Breast epithelium (tissue), 4 donors: ENCODE data around the gene XPNPEP1. TPM values are rescaled to one million over a fixed set of nuclear protein-coding genes. Genes with fewer than 3 reads are reported as not detected.
"Not testable (repeated sequence)": the region's sequence is repeated elsewhere in the genome, so short reads cannot be mapped to it uniquely, and the experiment has no call there.

ENCODE experiments used
- DNase-seq, 2 donors: peaks; one replicate each; pipeline ENCODE4 v3.0.0-alpha.2; 2019; ENCODE audit warnings: low spot score in 2 of 2
- H3K27ac ChIP-seq, 2 donors: fragments of 200-600 bp; sonication (generic) in 1 of 2; one replicate each; pipeline ENCODE4 v1.5.1; 2016 to 2019; ENCODE audit warnings: mild to moderate bottlenecking in 1 of 2
- H3K27me3 ChIP-seq, 2 donors: fragments of 200-600 bp; sonication (generic) in 1 of 2; one replicate each; pipeline versions ENCODE4 v1.5.1 to v1.6.0; 2017 to 2019; ENCODE audit warnings: control low read depth in 1 of 2, mild to moderate bottlenecking in 1 of 2
- H3K36me3 ChIP-seq: fragments of 200-600 bp; one replicate; pipeline ENCODE4 v1.5.1; 2019
- H3K4me1 ChIP-seq, 2 donors: fragments of 200-600 bp; sonication (generic); one replicate each; pipeline ENCODE4 v1.5.1; 2016 to 2019; ENCODE audit warnings: control low read depth in 1 of 2
- H3K4me3 ChIP-seq, 3 donors: fragments of 200-600 bp; sonication (generic); 1 replicate in 2 of 3; 2 replicates in 1 of 3; pipeline ENCODE4 v1.5.1; 2016 to 2019; ENCODE audit warnings: mild to moderate bottlenecking in 3 of 3, moderate library complexity in 2 of 3
- H3K9me3 ChIP-seq, 2 donors: fragments of 200-600 bp; sonication (generic) in 1 of 2; one replicate each; pipeline ENCODE4 v1.5.1; 2016 to 2019; ENCODE audit warnings: control low read depth in 1 of 2
- POLR2A ChIP-seq: fragments of 450-650 bp; IDR thresholded peaks from one replicate; pipeline ENCODE4 v1.6.1; 2016; ENCODE audit warnings: antibody characterized with exemption, mild to moderate bottlenecking, moderate library complexity
- POLR2AphosphoS5 ChIP-seq, 3 donors: sonication (generic); formaldehyde crosslinking; IDR thresholded peaks; one replicate each; pipeline ENCODE4 v1.6.1; 2017; ENCODE audit warnings: antibody characterized with exemption in 3 of 3
- intact Hi-C: fragments of 100-400 bp; cut with DNase I; formaldehyde crosslinking; loops from one replicate; pipeline ENCODE4 v1.15.1; 2023; ENCODE audit warnings: low total_unique reads
- total RNA-seq, 3 donors: library from RNA; depleted of rRNA; stranded (reverse); fragments of >200 nt; gene quantifications; one replicate each; pipeline ENCODE4 v1.1.0, GENCODE V29; 2016
- TF ChIP-seq, protein P1 (sequence below), 3 donors: fragments of 450-650 bp; IDR thresholded peaks; one replicate each; pipeline ENCODE4 v1.5.1; 2016 to 2017; ENCODE audit warnings: antibody characterized with exemption in 3 of 3, mild to moderate bottlenecking in 3 of 3, moderate library complexity in 3 of 3

Gene XPNPEP1
- total RNA-seq, 3 donors from 2014 or later: 61.1 to 89.5 (median 89.0) TPM

DNA sequence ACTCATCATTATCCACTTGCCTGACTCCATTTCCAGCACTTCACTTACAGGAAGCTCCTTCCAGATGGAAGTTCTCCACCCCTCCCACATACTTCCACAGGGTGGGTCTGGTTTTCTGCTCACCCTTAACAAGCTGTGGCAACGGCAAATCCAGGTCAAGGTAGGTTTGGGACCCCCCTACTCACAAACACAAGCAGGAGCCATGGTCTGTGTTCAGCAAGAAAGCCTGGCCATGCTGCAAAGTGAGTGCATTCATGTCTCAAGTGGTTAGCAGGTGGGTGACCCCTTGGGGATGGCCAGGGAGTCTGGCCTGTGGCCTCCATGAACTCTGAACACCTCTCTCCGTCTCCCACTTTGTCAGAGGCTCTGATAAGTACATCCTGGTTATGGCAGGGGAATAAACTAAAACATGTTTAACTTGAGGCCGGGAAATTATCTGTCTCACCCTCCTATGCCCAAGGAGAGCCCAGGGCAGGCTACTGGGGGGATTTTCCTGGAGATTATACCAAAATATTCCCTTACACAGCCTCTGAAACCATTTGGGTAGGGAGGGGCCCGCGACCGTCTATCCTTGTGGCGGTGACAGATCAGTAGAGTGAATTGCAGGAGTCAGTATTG is 844 bp downstream of the XPNPEP1 start:
- no peaks in the 10 kb centered on the region for H3K27me3 ChIP-seq
- no peak for DNase-seq
- intact Hi-C loops: no loop called here
- H3K4me3 ChIP-seq: peak overlapping the region; percentile 88 to 89 (median 89)
- H3K27ac ChIP-seq: peak overlapping the region; percentile 95 to 97
- H3K9me3 ChIP-seq: no peaks in the 10 kb centered on the region
- H3K4me1 ChIP-seq: no peaks in the 10 kb centered on the region
- H3K36me3 ChIP-seq: no peaks in the 10 kb centered on the region
- TF ChIP-seq POLR2AphosphoS5 (IDR thresholded peaks at IDR 0.05) (no peak), POLR2A (no peak)
- TF ChIP-seq, protein P1, sequence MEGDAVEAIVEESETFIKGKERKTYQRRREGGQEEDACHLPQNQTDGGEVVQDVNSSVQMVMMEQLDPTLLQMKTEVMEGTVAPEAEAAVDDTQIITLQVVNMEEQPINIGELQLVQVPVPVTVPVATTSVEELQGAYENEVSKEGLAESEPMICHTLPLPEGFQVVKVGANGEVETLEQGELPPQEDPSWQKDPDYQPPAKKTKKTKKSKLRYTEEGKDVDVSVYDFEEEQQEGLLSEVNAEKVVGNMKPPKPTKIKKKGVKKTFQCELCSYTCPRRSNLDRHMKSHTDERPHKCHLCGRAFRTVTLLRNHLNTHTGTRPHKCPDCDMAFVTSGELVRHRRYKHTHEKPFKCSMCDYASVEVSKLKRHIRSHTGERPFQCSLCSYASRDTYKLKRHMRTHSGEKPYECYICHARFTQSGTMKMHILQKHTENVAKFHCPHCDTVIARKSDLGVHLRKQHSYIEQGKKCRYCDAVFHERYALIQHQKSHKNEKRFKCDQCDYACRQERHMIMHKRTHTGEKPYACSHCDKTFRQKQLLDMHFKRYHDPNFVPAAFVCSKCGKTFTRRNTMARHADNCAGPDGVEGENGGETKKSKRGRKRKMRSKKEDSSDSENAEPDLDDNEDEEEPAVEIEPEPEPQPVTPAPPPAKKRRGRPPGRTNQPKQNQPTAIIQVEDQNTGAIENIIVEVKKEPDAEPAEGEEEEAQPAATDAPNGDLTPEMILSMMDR (IDR thresholded peaks at IDR 0.05): no peak

DNA sequence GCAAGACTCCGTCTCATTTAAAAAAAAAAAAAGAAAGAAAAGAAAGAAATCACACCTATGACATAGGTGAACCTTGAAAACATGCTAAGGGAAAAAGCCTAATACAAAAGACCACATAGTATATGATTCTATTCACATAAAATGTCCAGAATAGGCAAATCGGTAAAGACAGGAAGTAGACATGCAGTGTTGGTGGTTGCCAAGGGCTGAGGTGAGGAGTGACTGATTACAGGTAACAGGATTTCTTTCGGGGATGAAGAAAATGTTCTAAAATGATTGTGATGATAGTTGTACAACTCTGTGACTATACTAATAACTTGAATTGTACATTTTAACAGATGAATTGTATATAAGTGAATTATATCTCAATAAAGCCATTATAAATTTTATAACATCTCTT is 3.3 kb downstream of the XPNPEP1 start:
- Histone ChIP-seq H3K27ac (no peak overlapping the region), H3K4me1 (peaks cover 0 to 3% of the 10 kb centered on the region in 2 donors), H3K36me3 (no peaks in the 10 kb centered on the region), H3K9me3 (no peaks in the 10 kb centered on the region), H3K4me3 (no peak overlapping the region), H3K27me3 (no peaks in the 10 kb centered on the region)
- intact Hi-C loops: no loop called here
- no peak for TF ChIP-seq POLR2AphosphoS5 (IDR thresholded peaks at IDR 0.05)
- TF ChIP-seq, protein P1 (IDR thresholded peaks at IDR 0.05): no peak
- no peak for TF ChIP-seq POLR2A
- no peak for DNase-seq

GRCh38 chr10:109919220-109919619 is 4.1 kb downstream of the XPNPEP1 start:
- H3K27me3 ChIP-seq: no peaks in the 10 kb centered on the region
- TF ChIP-seq, protein P1 (IDR thresholded peaks at IDR 0.05): no peak
- TF ChIP-seq POLR2AphosphoS5 (IDR thresholded peaks at IDR 0.05): no peak
- TF ChIP-seq POLR2A: no peak
- peaks cover 0 to 3% of the 10 kb centered on the region in 2 donors for H3K4me1 ChIP-seq
- intact Hi-C loops: no loop called here
- no peak for DNase-seq
- H3K36me3 ChIP-seq: no peaks in the 10 kb centered on the region
- no peak overlapping the region for H3K4me3 ChIP-seq
- no peaks in the 10 kb centered on the region for H3K9me3 ChIP-seq
- H3K27ac ChIP-seq: no peak overlapping the region

DNA sequence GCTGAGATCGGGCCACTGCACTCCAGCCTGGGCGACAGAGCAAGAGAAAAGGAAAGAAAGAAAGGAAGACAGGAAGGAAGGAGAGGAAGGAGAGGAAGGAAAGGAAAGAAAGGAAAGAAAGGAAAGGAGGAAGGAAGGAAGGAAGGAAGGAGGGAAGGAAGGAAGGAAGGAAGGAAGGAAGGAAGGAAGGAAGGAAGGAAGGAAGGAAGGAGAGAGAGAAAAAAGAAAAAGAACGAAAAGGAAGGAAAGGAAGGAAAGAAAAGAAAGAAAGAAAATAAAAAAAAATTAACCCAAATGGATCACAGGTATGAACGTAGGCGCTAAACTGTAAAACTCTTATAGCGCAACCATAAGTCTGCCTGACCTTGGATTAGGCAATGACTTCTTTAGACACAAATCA is 4.6 kb downstream of the XPNPEP1 start:
- intact Hi-C loops: loop anchor here (1.0 kb wide), 1 partner anchor 37 kb away; no protein-coding TSS in a partner anchor
- DNase-seq, H3K4me1 ChIP-seq: not testable (repeated sequence)

DNA sequence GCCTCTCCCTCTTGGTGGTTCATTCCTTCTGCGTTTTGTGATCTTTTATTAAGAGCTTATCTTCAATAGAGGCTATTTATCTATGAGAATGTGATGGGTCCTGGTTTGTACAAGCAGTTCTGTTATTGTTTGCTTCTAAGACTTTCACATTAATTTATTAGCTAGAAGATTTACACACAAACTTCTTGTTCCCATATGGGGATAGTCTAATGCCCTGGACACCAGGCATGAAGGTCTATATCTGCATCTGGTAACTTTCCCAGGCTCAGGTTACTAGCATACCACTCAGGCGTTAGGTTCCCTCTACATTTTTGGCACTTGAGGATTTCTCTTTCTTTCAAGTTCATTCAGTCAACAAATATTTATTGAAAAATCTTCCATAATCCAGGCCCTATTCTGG is 7.7 kb downstream of the XPNPEP1 start:
- H3K27me3 ChIP-seq: no peaks in the 10 kb centered on the region
- no peak overlapping the region for H3K4me3 ChIP-seq
- H3K9me3 ChIP-seq: no peaks in the 10 kb centered on the region
- TF ChIP-seq POLR2AphosphoS5 (IDR thresholded peaks at IDR 0.05): no peak
- TF ChIP-seq, protein P1 (IDR thresholded peaks at IDR 0.05): no peak
- TF ChIP-seq POLR2A: no peak
- H3K4me1 ChIP-seq: peaks cover 0 to 3% of the 10 kb centered on the region in 2 donors
- no peaks in the 10 kb centered on the region for H3K36me3 ChIP-seq
- H3K27ac ChIP-seq: peak overlapping the region in 1 of 2 donors; percentile 54
- intact Hi-C loops: no loop called here
- no peak for DNase-seq

More for the DNA sequence above, 4.6 kb downstream of the XPNPEP1 start:
- H3K36me3 ChIP-seq, H3K9me3 ChIP-seq, H3K27ac ChIP-seq, H3K4me3 ChIP-seq, H3K27me3 ChIP-seq: not testable (repeated sequence)
